Measurements from ENCODE around the gene CES1. TPM values are rescaled to one million over a fixed set of nuclear protein-coding genes. Genes with fewer than 3 reads are reported as not detected.

CES1 gene
- total RNA-seq, 4 donors from 2014 or later, result 6.7 to 71.8 (median 20.1) TPM

- H3K36me3 ChIP-seq, result peaks cover 0 to 4% (median 0%) of the 10 kb centered on the region in 4 donors
- peaks cover 0 to 29% (median 0%) of the 10 kb centered on the region in 4 donors for H3K27me3 ChIP-seq
- intact Hi-C loops (cut with DNase I), result no loop called here
- no peak overlapping the region for H3K27ac ChIP-seq (replicated peaks in 1 of 4)
- 84% methylated on average over 4 of the region's 4 CpGs for WGBS
- no peak for DNase-seq (ENCODE audit: extremely low spot score)
- no peaks in the 10 kb centered on the region for H3K9me3 ChIP-seq
- no peak overlapping the region for H3K4me3 ChIP-seq
- TF ChIP-seq EP300 (IDR thresholded peaks at IDR 0.05) (no peak), POLR2AphosphoS5 (IDR thresholded peaks at IDR 0.05) (no peak), POLR2A (IDR thresholded peaks at IDR 0.05; ENCODE audit: low read depth) (no peak), CTCF (IDR thresholded peaks at IDR 0.05) (no peak)
- H3K4me1 ChIP-seq, result no peaks in the 10 kb centered on the region
These were observed 8.4 kb downstream of the CES1 start for GRCh38 chr16:55824473-55825000.

GRCh38 chr16:55822280-55822810 lies 10.6 kb downstream of the CES1 start:
- intact Hi-C loops (cut with DNase I), result no loop called here
- Histone ChIP-seq H3K9me3 (no peaks in the 10 kb centered on the region), H3K4me3 (no peak overlapping the region), H3K27ac (replicated peaks in 1 of 4) (no peak overlapping the region), H3K27me3 (peaks cover 0 to 23% (median 0%) of the 10 kb centered on the region in 4 donors), H3K36me3 (peaks cover 0 to 4% (median 0%) of the 10 kb centered on the region in 4 donors), H3K4me1 (no peaks in the 10 kb centered on the region)
- TF ChIP-seq CTCF (IDR thresholded peaks at IDR 0.05) (no peak), POLR2A (IDR thresholded peaks at IDR 0.05; ENCODE audit: low read depth) (no peak), EP300 (IDR thresholded peaks at IDR 0.05) (no peak), POLR2AphosphoS5 (IDR thresholded peaks at IDR 0.05) (no peak)
- WGBS, result 60% methylated on average over 3 of the region's 3 CpGs
- no peak for DNase-seq (ENCODE audit: extremely low spot score)

GRCh38 chr16:55821210-55821609 lies 11.7 kb downstream of the CES1 start:
- no peaks in the 10 kb centered on the region for H3K4me1 ChIP-seq
- H3K4me3 ChIP-seq, result no peak overlapping the region
- intact Hi-C loops (cut with DNase I), result no loop called here
- no peaks in the 10 kb centered on the region for H3K9me3 ChIP-seq
- 80% methylated on average over 4 of the region's 4 CpGs for WGBS
- peaks cover 0 to 23% (median 0%) of the 10 kb centered on the region in 4 donors for H3K27me3 ChIP-seq
- DNase-seq (ENCODE audit: extremely low spot score), result no peak
- peaks cover 0 to 4% (median 0%) of the 10 kb centered on the region in 4 donors for H3K36me3 ChIP-seq
- TF ChIP-seq EP300 (IDR thresholded peaks at IDR 0.05) (no peak), POLR2A (IDR thresholded peaks at IDR 0.05; ENCODE audit: low read depth) (no peak), CTCF (IDR thresholded peaks at IDR 0.05) (no peak), POLR2AphosphoS5 (IDR thresholded peaks at IDR 0.05) (no peak)
- H3K27ac ChIP-seq (replicated peaks in 1 of 4), result no peak overlapping the region

- WGBS, result 90% methylated on average over 3 of the region's 3 CpGs
- Histone ChIP-seq H3K4me3 (no peak overlapping the region), H3K27me3 (peaks cover 0 to 23% (median 0%) of the 10 kb centered on the region in 4 donors), H3K36me3 (peaks cover 0 to 4% (median 0%) of the 10 kb centered on the region in 4 donors), H3K4me1 (no peaks in the 10 kb centered on the region), H3K9me3 (no peaks in the 10 kb centered on the region), H3K27ac (replicated peaks in 1 of 4) (no peak overlapping the region)
- intact Hi-C loops (cut with DNase I), result no loop called here
- TF ChIP-seq EP300 (IDR thresholded peaks at IDR 0.05), result no peak
- TF ChIP-seq POLR2A (IDR thresholded peaks at IDR 0.05; ENCODE audit: low read depth), result no peak
- TF ChIP-seq POLR2AphosphoS5 (IDR thresholded peaks at IDR 0.05), result no peak
- TF ChIP-seq CTCF (IDR thresholded peaks at IDR 0.05), result no peak
- DNase-seq (ENCODE audit: extremely low spot score), result no peak
These were observed 12.3 kb downstream of the CES1 start for GRCh38 chr16:55820615-55821014.

Measured in esophagus muscularis mucosa (tissue), 4 donors.